Caco-2 (cell line): ENCODE results near the gene IQCN. TPM values are rescaled to one million over a fixed set of nuclear protein-coding genes. Genes with fewer than 3 reads are reported as not detected.

ENCODE experiments used
- BruUV-seq: library from RNA; stranded (reverse); fragments of 400-500 nt; replicated peaks from 2 replicates; lab custom pipeline; 2021; lab: Mats Ljungman, UMichigan
- CTCF ChIA-PET: fragments of 300-600 bp; sonication (Branson Sonifier 250); formaldehyde crosslinking; loops from one replicate; lab custom pipeline; 2022; ENCODE audit warnings: antibody characterized with exemption; lab: Charles Lee
- POLR2A ChIA-PET: fragments of 300-600 bp; sonication (Branson Sonifier 250); formaldehyde crosslinking; loops from one replicate; lab custom pipeline; 2022; ENCODE audit warnings: antibody characterized with exemption; lab: Charles Lee
- DNase-seq, 2 experiments: peaks; one replicate each; pipeline versions ENCODE4 v3.0.0 to v3.0.0-alpha.2; 2020 to 2022
- H3K27me3 ChIP-seq: replicated peaks from 2 replicates; pipeline ENCODE4 v1.6.0; 2011; ENCODE audit warnings: low read length; ENCODE audit not compliant: control insufficient read depth, insufficient read depth
- H3K36me3 ChIP-seq: 2 replicates; pipeline ENCODE4 v1.5.1; 2011; ENCODE audit warnings: low read length; ENCODE audit not compliant: control insufficient read depth, insufficient read depth
- H3K4me1 ChIP-seq: fragments of 250-450 bp; sonication (Bioruptor Pico); 2 replicates; pipeline ENCODE4 v1.5.1; 2020; ENCODE audit warnings: mild to moderate bottlenecking
- H3K4me3 ChIP-seq: 2 replicates; pipeline ENCODE4 v1.5.1; 2011; ENCODE audit warnings: low read depth, mild to moderate bottlenecking, control low read depth, low read length
- H3K9me3 ChIP-seq: fragments of 250-450 bp; sonication (Bioruptor Pico); 2 replicates; pipeline ENCODE4 v1.5.1; 2020; ENCODE audit warnings: mild to moderate bottlenecking, moderate library complexity
- H3K27ac Mint-ChIP-seq: one replicate; pipeline ENCODE4 v1.8.0; 2022; ENCODE audit warnings: mixed read lengths; ENCODE audit not compliant: unreplicated experiment
- H3K27me3 Mint-ChIP-seq: one replicate; pipeline ENCODE4 v1.8.0; 2022; ENCODE audit warnings: mixed read lengths; ENCODE audit not compliant: insufficient read depth, unreplicated experiment
- H3K36me3 Mint-ChIP-seq: one replicate; pipeline ENCODE4 v1.8.0; 2022; ENCODE audit warnings: mild to moderate bottlenecking, mixed read lengths; ENCODE audit not compliant: insufficient read depth, unreplicated experiment
- H3K4me1 Mint-ChIP-seq: one replicate; pipeline ENCODE4 v1.8.0; 2022; ENCODE audit warnings: low read depth, mixed read lengths; ENCODE audit not compliant: unreplicated experiment
- H3K4me3 Mint-ChIP-seq: one replicate; pipeline ENCODE4 v1.8.0; 2022; ENCODE audit warnings: mild to moderate bottlenecking, moderate library complexity, mixed read lengths; ENCODE audit not compliant: unreplicated experiment
- H3K9me3 Mint-ChIP-seq: one replicate; pipeline ENCODE4 v1.8.0; 2022; ENCODE audit warnings: mixed read lengths; ENCODE audit not compliant: unreplicated experiment
- CTCF ChIP-seq, 2 experiments: fragments of 200-600 bp in 1 of 2; IDR thresholded peaks; 1 replicate in 1 of 2; 2 replicates in 1 of 2; pipeline versions ENCODE4 v1.5.1 to v1.8.0; 2011 to 2022; ENCODE audit warnings: antibody characterized with exemption in 1 of 2, control low read depth in 1 of 2, inconsistent platforms in 1 of 2, low read depth in 1 of 2, low read length in 1 of 2, mild to moderate bottlenecking in 1 of 2, moderate library complexity in 1 of 2; ENCODE audit not compliant: insufficient read depth in 1 of 2, severe bottlenecking in 1 of 2, unreplicated experiment in 1 of 2
- intact Hi-C: fragments of 100-400 bp; cut with micrococcal nuclease; formaldehyde crosslinking; loops from one replicate; pipeline ENCODE4 v1.10.0; 2022; ENCODE audit not compliant: unreplicated experiment
- total RNA-seq: library from RNA; stranded (reverse); gene quantifications from 2 replicates; pipeline ENCODE4 v1.2.3, GENCODE V29; 2022

Gene IQCN
- total RNA-seq, 1 experiment from 2014 or later, result 2.1 TPM

- Mint-ChIP-seq H3K36me3 (peaks cover 26% of the 10 kb centered on the region), H3K4me3 (peak overlapping the region; percentile 95), H3K27me3 (no peaks in the 10 kb centered on the region), H3K27ac (peak overlapping the region; percentile 81), H3K4me1 (peaks cover 10% of the 10 kb centered on the region), H3K9me3 (no peaks in the 10 kb centered on the region)
- DNase-seq, result peak; percentile 79 to 88
- no peak for TF ChIP-seq CTCF (IDR thresholded peaks at IDR 0.05; ENCODE audit: insufficient read depth in 1 of 2, low read depth in 1 of 2, low read length in 1 of 2, severe bottlenecking in 1 of 2, unreplicated experiment in 1 of 2)
- H3K9me3 ChIP-seq, result no peaks in the 10 kb centered on the region
- CTCF ChIA-PET, result interaction anchor here (0.5 to 2.3 kb wide), 19 partner anchors 9 to 281 kb away, joined by 3 to 18 read pairs (median 5); partner anchors contain the start of genes GDF15, MPV17L2, PIK3R2 and RAB3A
- intact Hi-C loops, result loop anchor here (1.0 to 2.0 kb wide), 2 partner anchors 19 to 31 kb away; partner anchors contain the start of genes MPV17L2 and RAB3A
- H3K27me3 ChIP-seq, result no peaks in the 10 kb centered on the region
- peak overlapping the region; percentile 79 for H3K4me3 ChIP-seq
- BruUV-seq, result no TSS peak
- POLR2A ChIA-PET, result interaction anchor here (0.5 to 1.8 kb wide), 15 partner anchors 9 to 915 kb away, joined by 3 to 27 read pairs (median 4); partner anchors contain the start of genes DDA1, JUND, LSM4 and MPV17L2
- no peaks in the 10 kb centered on the region for H3K36me3 ChIP-seq
- H3K4me1 ChIP-seq, result 0 out of 2 replicates have a peak, but pooled peaks cover 5% of the 10 kb centered on the region
Measured at GRCh38 chr19:18223860-18224524, 50.3 kb downstream of the IQCN start.

GRCh38 chr19:18221815-18222725 is 52.2 kb downstream of the IQCN start:
- Mint-ChIP-seq H3K4me3 (no peak overlapping the region), H3K36me3 (peaks cover 26% of the 10 kb centered on the region), H3K4me1 (peaks cover 10% of the 10 kb centered on the region), H3K27ac (no peak overlapping the region), H3K27me3 (no peaks in the 10 kb centered on the region), H3K9me3 (no peaks in the 10 kb centered on the region)
- ChIA-PET CTCF (interaction anchor here (1.4 kb wide), 1 partner anchor 109 kb away, joined by 3 read pairs; no protein-coding TSS in a partner anchor), POLR2A (interaction anchor here (0.6 kb wide), 1 partner anchor 39 kb away, joined by 5 read pairs; no protein-coding TSS in a partner anchor)
- Histone ChIP-seq H3K9me3 (no peaks in the 10 kb centered on the region), H3K27me3 (no peaks in the 10 kb centered on the region), H3K4me1 (0 out of 2 replicates have a peak, but pooled peaks cover 5% of the 10 kb centered on the region), H3K36me3 (no peaks in the 10 kb centered on the region), H3K4me3 (no peak overlapping the region)
- no peak for TF ChIP-seq CTCF (IDR thresholded peaks at IDR 0.05; ENCODE audit: insufficient read depth in 1 of 2, low read depth in 1 of 2, low read length in 1 of 2, severe bottlenecking in 1 of 2, unreplicated experiment in 1 of 2)
- no TSS peak for BruUV-seq
- intact Hi-C loops, result no loop called here
- no peak for DNase-seq
